Endothelial cell of umbilical vein (primary cell): Measurements from ENCODE around the gene EFS. TPM values are rescaled to one million over a fixed set of nuclear protein-coding genes. Genes with fewer than 3 reads are reported as not detected.

Experiments
- BruUV-seq: library from RNA; stranded (reverse); fragments of 400-500 nt; replicated peaks from 2 replicates; lab custom pipeline; 2021; lab: Mats Ljungman, UMichigan
- CTCF ChIA-PET: fragments of 300-600, 350-600 bp; sonication (Branson Sonifier 250); formaldehyde crosslinking; loops from one replicate; lab custom pipeline; 2021; ENCODE audit warnings: antibody characterized with exemption, inconsistent platforms; lab: Charles Lee
- POLR2A ChIA-PET: fragments of 300-600, 350-600 bp; sonication (Branson Sonifier 250); formaldehyde crosslinking; loops from one replicate; lab custom pipeline; 2021; ENCODE audit warnings: antibody characterized with exemption, inconsistent platforms; lab: Charles Lee
- DNase-seq: peaks from one replicate; pipeline ENCODE4 v3.0.0-alpha.2; 2011; ENCODE audit warnings: low read depth, low spot score
- FAIRE-seq: peaks from 2 replicates; lab custom pipeline; 2011; peaks lifted over from hg19 to GRCh38; lab: Jason Lieb, UNC
- H2AFZ ChIP-seq: 2 replicates; pipeline ENCODE4 v1.6.0; 2012; ENCODE audit warnings: low read depth, low read length, control low read depth, inconsistent platforms
- H3K27ac ChIP-seq: 2 replicates; pipeline ENCODE4 v1.5.1; 2011; ENCODE audit warnings: low read depth, mild to moderate bottlenecking, control low read depth, low read length, moderate library complexity; ENCODE audit not compliant: insufficient read depth
- H3K27me3 ChIP-seq, 2 experiments: 2 replicates each; pipeline versions ENCODE4 v1.6.0 to v1.6.1; 2011; ENCODE audit warnings: low read length in 2 of 2, mixed read lengths in 1 of 2; ENCODE audit not compliant: control insufficient read depth in 2 of 2, insufficient read depth in 2 of 2
- H3K36me3 ChIP-seq, 2 experiments: 2 replicates in 1 of 2; 3 replicates in 1 of 2; pipeline ENCODE4 v1.5.1; 2011; ENCODE audit warnings: low read length in 2 of 2, mild to moderate bottlenecking in 1 of 2, moderate library complexity in 1 of 2; ENCODE audit not compliant: control insufficient read depth in 2 of 2, insufficient read depth in 2 of 2; ENCODE audit errors: extremely low read depth in 1 of 2
- H3K4me1 ChIP-seq: 3 replicates; pipeline ENCODE4 v1.5.1; 2011; ENCODE audit warnings: mild to moderate bottlenecking, low read length; ENCODE audit not compliant: control insufficient read depth, insufficient read depth; ENCODE audit errors: extremely low read depth
- H3K4me2 ChIP-seq: 2 replicates; pipeline ENCODE4 v1.6.1; 2011; ENCODE audit warnings: low read length, control low read depth, mixed read lengths; ENCODE audit not compliant: insufficient read depth
- H3K4me3 ChIP-seq, 3 experiments: fragments of 200-600 bp in 1 of 3; sonication (generic), shearing (Covaris generic) in 1 of 3; replicated peaks in 1 of 3; 2 replicates each; pipeline ENCODE4 v1.5.1; 2011 to 2016; ENCODE audit warnings: control low read depth in 3 of 3, low read length in 3 of 3, mild to moderate bottlenecking in 2 of 3, inconsistent platforms in 1 of 3, low read depth in 1 of 3, moderate library complexity in 1 of 3; ENCODE audit not compliant: insufficient read depth in 1 of 3
- H3K79me2 ChIP-seq: 2 replicates; pipeline ENCODE4 v1.6.0; 2012; ENCODE audit warnings: low read length, inconsistent platforms; ENCODE audit not compliant: control insufficient read depth, insufficient read depth
- H3K9ac ChIP-seq: replicated peaks from 2 replicates; pipeline ENCODE3; 2011; ENCODE audit warnings: low read length, control low read depth; ENCODE audit not compliant: insufficient read depth; ENCODE audit errors: extremely low read depth
- H3K9me1 ChIP-seq: replicated peaks from 3 replicates; pipeline ENCODE4 v1.6.0; 2011; ENCODE audit warnings: mild to moderate bottlenecking, low read length; ENCODE audit not compliant: control insufficient read depth, insufficient read depth; ENCODE audit errors: extremely low read depth
- H3K9me3 ChIP-seq: replicated peaks from 2 replicates; pipeline ENCODE4 v1.5.1; 2012; ENCODE audit warnings: low read length, inconsistent platforms; ENCODE audit not compliant: control insufficient read depth, insufficient read depth
- H4K20me1 ChIP-seq: replicated peaks from 2 replicates; pipeline ENCODE3; 2011; ENCODE audit warnings: mild to moderate bottlenecking, low read length; ENCODE audit not compliant: control insufficient read depth, insufficient read depth; ENCODE audit errors: extremely low read depth
- EZH2 ChIP-seq: IDR thresholded peaks from 2 replicates; pipeline ENCODE4 v1.6.1; 2012; ENCODE audit warnings: borderline replicate concordance, low read depth, mild to moderate bottlenecking, moderate library complexity, low read length, inconsistent platforms; ENCODE audit not compliant: severe bottlenecking
- FOS ChIP-seq: IDR thresholded peaks from 2 replicates; pipeline ENCODE4 v1.6.1; 2011; ENCODE audit warnings: mild to moderate bottlenecking, low read length, moderate library complexity, borderline replicate concordance; ENCODE audit not compliant: insufficient read depth
- GATA2 ChIP-seq: IDR thresholded peaks from 2 replicates; pipeline ENCODE4 v1.7.0; 2011; ENCODE audit warnings: low read depth, mild to moderate bottlenecking, moderate library complexity, mixed read lengths, low read length; ENCODE audit not compliant: insufficient read length, insufficient read depth
- JUN ChIP-seq: IDR thresholded peaks from 2 replicates; pipeline ENCODE4 v1.6.1; 2011; ENCODE audit warnings: borderline replicate concordance, low read depth; ENCODE audit not compliant: insufficient read length, insufficient read depth
- MYC ChIP-seq: IDR thresholded peaks from one replicate; pipeline ENCODE4 v1.6.1; 2011; ENCODE audit warnings: mild to moderate bottlenecking, low read depth, low read length
- POLR2A ChIP-seq: IDR thresholded peaks from 2 replicates; pipeline ENCODE4 v1.6.1; 2012; ENCODE audit warnings: low read depth, mild to moderate bottlenecking, control low read depth, low read length
- POLR2AphosphoS5 ChIP-seq: IDR thresholded peaks from 2 replicates; pipeline ENCODE4 v1.6.1; 2012; ENCODE audit warnings: low read depth, mild to moderate bottlenecking, control low read depth, low read length, moderate library complexity; ENCODE audit not compliant: insufficient read depth
- dilution Hi-C: fragments of 300-500 bp; cut with MboI; formaldehyde crosslinking; loops from one replicate; pipeline ENCODE4 v1.15.0; 2019; ENCODE audit warnings: low sequenced_read_pairs; ENCODE audit not compliant: extremely low pct_ligation_motif_present
- intact Hi-C: fragments of 100-400 bp; cut with micrococcal nuclease; formaldehyde crosslinking; loops from one replicate; pipeline ENCODE4 v1.10.0; 2022
- polyA plus RNA-seq, 4 experiments: library from polyadenylated mRNA; depleted of rRNA in 3 of 4; stranded (reverse) in 3 of 4; unstranded in 1 of 4; fragments of >200 nt; gene quantifications; 2 replicates each; pipeline versions ENCODE4 v1.2.1 to v1.2.3, GENCODE V29; 2011 to 2012; ENCODE audit warnings: missing spikeins in 1 of 4
- total RNA-seq: library from RNA; stranded (reverse); gene quantifications from 2 replicates; pipeline ENCODE4 v1.2.3, GENCODE V29; 2021
- TF ChIP-seq, protein P1 (sequence below): IDR thresholded peaks from 2 replicates; pipeline ENCODE4 v1.6.1; 2011; ENCODE audit not compliant: insufficient read depth, insufficient read length
- TF ChIP-seq, protein P2 (sequence below), 2 donors: IDR thresholded peaks; 1 replicate in 1 of 2; 2 replicates in 1 of 2; pipeline ENCODE4 v1.5.1; 2011; ENCODE audit warnings: low read length in 2 of 2, mild to moderate bottlenecking in 2 of 2, moderate library complexity in 2 of 2, control low read depth in 1 of 2, inconsistent platforms in 1 of 2, low read depth in 1 of 2; ENCODE audit not compliant: insufficient read depth in 1 of 2; ENCODE audit errors: extremely low read depth in 1 of 2

Gene EFS
- total and polyA plus RNA-seq, 2 donors (not counting 3 experiments of a cell fraction or from before 2014, with no cell fraction given), result 0.03 to 0.13 TPM

DNA sequence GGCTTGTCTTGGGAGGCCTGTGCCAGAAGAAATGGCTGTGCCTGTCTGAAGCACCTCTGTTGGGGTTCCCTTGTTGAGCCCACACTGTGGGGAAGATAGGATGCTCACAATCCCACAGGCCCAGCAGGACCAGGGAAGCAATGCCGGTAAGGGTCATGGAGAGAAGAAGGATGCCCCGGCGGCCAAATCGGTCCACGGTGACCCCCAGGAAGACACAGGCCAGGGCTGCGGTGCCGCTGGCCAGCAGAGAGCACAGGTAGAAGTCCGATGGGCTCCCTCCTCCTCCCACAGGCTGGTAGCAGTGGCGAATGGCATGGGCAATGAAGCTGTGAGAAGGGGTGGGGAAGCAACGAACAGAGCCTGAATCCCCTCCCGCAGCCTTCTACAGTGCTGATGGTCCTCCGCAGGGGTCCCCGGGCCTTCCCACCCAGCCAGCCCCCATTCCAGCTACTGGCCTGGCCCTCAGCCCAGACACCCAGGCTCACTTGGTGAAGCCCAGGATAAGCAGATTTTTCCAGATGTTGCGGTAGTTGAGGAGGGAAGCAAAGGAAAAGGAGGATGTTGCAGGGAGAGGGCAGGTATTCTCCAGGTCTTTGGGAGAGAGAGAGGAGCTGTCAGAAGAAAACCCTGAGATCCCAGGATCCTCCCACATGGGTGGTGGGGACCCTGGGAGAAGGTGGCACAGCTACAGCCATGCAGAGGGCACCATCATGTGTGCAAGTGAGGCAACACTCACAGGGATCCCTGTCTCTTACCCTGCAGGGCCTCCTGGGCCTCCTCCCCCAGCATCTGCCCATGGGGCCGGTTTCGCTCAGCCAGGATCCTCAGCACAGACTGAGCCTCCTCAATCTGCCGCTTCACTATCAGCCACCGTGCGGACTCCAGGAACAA is 17.3 kb downstream of the EFS start:
- FAIRE-seq (no peak), DNase-seq (no peak)
- Histone ChIP-seq H3K27me3 (peaks cover 21% of the 10 kb centered on the region in 2 experiments), H3K4me2 (no peak overlapping the region), H3K79me2 (no peaks in the 10 kb centered on the region), H3K27ac (no peak overlapping the region), H3K9me1 (no peaks in the 10 kb centered on the region), H3K36me3 (no peaks in the 10 kb centered on the region), H2AFZ (no peak overlapping the region), H3K9ac (no peak overlapping the region), H3K4me1 (no peaks in the 10 kb centered on the region), H3K4me3 (no peak overlapping the region), H4K20me1 (no peaks in the 10 kb centered on the region), H3K9me3 (no peaks in the 10 kb centered on the region)
- no TSS peak for BruUV-seq
- CTCF ChIA-PET, result no interaction called here
- no peak for TF ChIP-seq JUN
- TF ChIP-seq, protein P1, sequence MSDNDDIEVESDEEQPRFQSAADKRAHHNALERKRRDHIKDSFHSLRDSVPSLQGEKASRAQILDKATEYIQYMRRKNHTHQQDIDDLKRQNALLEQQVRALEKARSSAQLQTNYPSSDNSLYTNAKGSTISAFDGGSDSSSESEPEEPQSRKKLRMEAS, result no peak
- no peak for TF ChIP-seq FOS
- TF ChIP-seq GATA2, result no peak
- no peak for TF ChIP-seq POLR2A
- TF ChIP-seq, protein P2, sequence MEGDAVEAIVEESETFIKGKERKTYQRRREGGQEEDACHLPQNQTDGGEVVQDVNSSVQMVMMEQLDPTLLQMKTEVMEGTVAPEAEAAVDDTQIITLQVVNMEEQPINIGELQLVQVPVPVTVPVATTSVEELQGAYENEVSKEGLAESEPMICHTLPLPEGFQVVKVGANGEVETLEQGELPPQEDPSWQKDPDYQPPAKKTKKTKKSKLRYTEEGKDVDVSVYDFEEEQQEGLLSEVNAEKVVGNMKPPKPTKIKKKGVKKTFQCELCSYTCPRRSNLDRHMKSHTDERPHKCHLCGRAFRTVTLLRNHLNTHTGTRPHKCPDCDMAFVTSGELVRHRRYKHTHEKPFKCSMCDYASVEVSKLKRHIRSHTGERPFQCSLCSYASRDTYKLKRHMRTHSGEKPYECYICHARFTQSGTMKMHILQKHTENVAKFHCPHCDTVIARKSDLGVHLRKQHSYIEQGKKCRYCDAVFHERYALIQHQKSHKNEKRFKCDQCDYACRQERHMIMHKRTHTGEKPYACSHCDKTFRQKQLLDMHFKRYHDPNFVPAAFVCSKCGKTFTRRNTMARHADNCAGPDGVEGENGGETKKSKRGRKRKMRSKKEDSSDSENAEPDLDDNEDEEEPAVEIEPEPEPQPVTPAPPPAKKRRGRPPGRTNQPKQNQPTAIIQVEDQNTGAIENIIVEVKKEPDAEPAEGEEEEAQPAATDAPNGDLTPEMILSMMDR (IDR thresholded peaks at IDR 0.05; ENCODE audit: extremely low read depth in 1 of 2, insufficient read depth in 1 of 2, low read depth in 1 of 2, low read length in 2 of 2), result no peak
- TF ChIP-seq POLR2AphosphoS5, result no peak
- no peak for TF ChIP-seq EZH2
- TF ChIP-seq MYC, result no peak
- POLR2A ChIA-PET, result no interaction called here
- dilution Hi-C loops (no loop called here), intact Hi-C loops (no loop called here)
